Activated naive CD8-positive, alpha-beta T cell treated with anti-CD3 and anti-CD28 coated beads, Interleukin-2, amount 50 U/mL, for 16 hours (primary cell): ENCODE results near the gene CRYGD.

ENCODE experiments used
- DNase-seq: peaks from one replicate; pipeline ENCODE4 v3.0.0-alpha.2; 2020; ENCODE audit warnings: low read depth, low spot score

The CRYGD gene

DNA sequence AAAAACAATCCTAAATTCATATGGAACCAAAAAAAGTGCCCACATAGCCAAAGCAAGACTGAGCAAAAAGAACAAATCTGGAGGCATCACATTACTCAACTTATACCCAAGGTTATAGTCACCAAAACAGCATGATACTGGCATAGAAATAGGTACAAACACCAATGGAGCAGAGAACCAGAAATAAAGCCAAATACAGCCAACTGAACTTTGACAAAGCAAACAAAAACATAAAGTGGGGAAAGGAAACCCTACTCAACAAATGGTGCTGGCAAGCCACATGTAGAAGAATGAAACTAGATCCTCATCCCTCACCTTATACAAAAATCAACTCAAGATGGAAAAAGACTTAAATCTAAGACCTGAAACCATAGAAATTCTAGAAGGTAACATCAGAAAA is 40.5 kb downstream of the CRYGD start:
- no peak for DNase-seq

GRCh38 chr2:208077276-208077675 is 47.0 kb downstream of the CRYGD start:
- DNase-seq: no peak

DNA sequence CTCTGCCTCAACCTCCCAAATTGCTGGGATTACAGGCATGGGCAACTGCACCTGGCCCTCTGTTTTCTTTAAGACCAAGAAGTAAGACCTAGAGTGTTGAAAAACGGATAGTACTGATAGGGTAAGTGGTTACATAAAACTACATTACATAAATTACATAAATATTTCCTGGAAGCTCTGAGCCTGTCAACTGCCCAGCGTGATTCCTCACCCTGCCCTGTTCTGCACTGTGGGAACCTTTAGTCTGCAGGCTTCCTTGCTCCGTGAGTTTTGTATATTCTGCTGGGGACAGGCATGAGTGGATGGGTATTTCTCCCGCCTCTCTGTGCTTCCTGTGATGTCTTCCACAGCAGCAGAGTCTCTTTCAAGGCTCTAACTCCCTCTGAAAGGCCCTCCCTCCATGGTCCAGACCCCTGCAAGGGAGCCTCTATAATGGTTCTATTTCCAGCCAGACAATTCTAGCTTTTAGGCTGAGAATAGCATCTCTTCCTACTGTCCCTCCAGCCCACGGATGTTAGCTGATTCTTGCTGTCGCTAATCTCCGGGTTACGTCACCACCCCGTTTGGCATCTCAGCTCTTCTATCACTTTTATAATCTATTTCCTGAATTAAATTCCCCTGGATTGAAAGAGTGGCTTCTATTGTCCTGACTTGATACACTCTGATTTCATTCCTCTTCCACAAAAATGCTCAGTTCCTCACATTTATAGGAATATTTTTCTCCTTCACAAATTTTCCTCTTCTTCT is 49.5 kb downstream of the CRYGD start:
- DNase-seq: no peak

DNA sequence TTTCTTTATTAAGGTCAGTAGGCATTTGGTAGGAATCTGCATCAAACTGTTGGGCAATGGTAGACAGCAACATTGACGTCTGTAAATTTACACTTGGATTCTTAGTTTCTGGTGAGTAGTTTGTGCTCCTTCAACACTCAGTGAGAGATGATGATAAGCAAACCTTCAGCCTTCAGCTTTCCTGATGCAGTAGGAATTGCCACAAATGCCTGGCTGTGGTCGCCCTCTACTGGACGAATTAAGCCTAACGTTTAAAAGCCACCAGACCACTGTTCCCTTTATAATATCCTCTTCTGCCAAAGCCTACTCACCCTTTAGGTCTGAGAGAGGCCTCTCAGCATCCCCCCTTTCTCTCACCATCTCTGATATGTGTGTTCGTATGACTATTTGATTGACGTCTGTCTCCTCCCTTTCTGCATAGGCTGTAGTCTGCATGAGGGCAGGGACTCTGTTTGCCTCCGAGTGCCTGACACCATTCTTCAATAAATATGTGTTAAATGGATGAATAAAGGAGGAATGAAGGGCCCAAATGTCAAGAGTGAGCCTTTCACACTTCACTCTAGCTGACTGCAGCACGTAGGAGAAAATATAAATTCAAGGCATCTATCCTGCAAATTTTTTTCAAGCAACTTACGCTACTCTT is 52.0 kb downstream of the CRYGD start:
- no peak for DNase-seq
